ENCODE data around the gene EEPD1. TPM values are rescaled to one million over a fixed set of nuclear protein-coding genes. Genes with fewer than 3 reads are reported as not detected.
A peak's percentile ranks its signal among the peaks of the same experiment; 100 is the strongest.

EEPD1 gene
- total RNA-seq, 1 donor from 2014 or later, result 18.0 TPM

DNA sequence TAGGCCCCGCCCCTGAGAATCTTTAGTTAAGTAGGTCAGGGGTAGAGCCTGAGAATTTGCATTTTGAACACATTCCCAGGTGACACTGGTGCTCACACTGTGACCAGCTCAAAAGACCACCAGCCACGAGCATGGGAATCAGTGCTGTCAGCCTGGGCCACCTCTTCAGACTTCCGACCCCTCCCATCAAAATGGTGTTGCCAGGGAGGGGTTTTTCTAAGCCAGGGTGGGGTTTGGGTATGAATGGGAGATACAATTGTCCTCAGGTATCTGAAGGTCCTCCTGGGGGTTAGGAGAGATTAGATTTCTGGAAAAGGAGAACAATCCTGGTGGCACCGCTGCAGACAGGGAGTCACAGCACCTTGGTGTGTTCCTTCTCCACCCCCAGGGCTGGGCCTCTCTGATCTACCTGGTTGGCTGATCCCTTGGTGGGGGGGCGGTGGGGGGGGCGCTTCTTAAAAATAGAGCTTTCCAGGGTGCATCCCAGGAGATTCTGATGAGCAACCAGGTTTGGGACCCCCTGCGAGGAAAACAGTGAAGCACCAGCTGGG lies 125.1 kb downstream of the EEPD1 start:
- Mint-ChIP-seq H3K4me3 (no peak overlapping the region), H3K4me1 (peaks cover 49% of the 10 kb centered on the region), H3K9me3 (no peaks in the 10 kb centered on the region), H3K27ac (peak overlapping the region; percentile 94), H3K27me3 (ENCODE audit: low read depth) (no peaks in the 10 kb centered on the region), H3K36me3 (peaks cover 2% of the 10 kb centered on the region)
- DNase-seq (ENCODE audit: low spot score in 2 of 2, unreplicated experiment in 2 of 2), result peak in 1 of 2 experiments; percentile 28
- TF ChIP-seq, protein P1, sequence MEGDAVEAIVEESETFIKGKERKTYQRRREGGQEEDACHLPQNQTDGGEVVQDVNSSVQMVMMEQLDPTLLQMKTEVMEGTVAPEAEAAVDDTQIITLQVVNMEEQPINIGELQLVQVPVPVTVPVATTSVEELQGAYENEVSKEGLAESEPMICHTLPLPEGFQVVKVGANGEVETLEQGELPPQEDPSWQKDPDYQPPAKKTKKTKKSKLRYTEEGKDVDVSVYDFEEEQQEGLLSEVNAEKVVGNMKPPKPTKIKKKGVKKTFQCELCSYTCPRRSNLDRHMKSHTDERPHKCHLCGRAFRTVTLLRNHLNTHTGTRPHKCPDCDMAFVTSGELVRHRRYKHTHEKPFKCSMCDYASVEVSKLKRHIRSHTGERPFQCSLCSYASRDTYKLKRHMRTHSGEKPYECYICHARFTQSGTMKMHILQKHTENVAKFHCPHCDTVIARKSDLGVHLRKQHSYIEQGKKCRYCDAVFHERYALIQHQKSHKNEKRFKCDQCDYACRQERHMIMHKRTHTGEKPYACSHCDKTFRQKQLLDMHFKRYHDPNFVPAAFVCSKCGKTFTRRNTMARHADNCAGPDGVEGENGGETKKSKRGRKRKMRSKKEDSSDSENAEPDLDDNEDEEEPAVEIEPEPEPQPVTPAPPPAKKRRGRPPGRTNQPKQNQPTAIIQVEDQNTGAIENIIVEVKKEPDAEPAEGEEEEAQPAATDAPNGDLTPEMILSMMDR (IDR thresholded peaks at IDR 0.05; ENCODE audit: unreplicated experiment), result no peak

- H3K36me3 Mint-ChIP-seq, result peaks cover 2% of the 10 kb centered on the region
- peak overlapping the region; percentile 94 for H3K27ac Mint-ChIP-seq
- H3K27me3 Mint-ChIP-seq (ENCODE audit: low read depth), result no peaks in the 10 kb centered on the region
- H3K4me3 Mint-ChIP-seq, result peak overlapping the region; percentile 45
- TF ChIP-seq, protein P1 (IDR thresholded peaks at IDR 0.05; ENCODE audit: unreplicated experiment), result no peak
- H3K9me3 Mint-ChIP-seq, result no peaks in the 10 kb centered on the region
- peaks cover 44% of the 10 kb centered on the region for H3K4me1 Mint-ChIP-seq
- DNase-seq (ENCODE audit: low spot score in 2 of 2, unreplicated experiment in 2 of 2), result peak; percentile 51 to 65
Observed at GRCh38 chr7:36278620-36279172, 125.6 kb downstream of the EEPD1 start.

DNA sequence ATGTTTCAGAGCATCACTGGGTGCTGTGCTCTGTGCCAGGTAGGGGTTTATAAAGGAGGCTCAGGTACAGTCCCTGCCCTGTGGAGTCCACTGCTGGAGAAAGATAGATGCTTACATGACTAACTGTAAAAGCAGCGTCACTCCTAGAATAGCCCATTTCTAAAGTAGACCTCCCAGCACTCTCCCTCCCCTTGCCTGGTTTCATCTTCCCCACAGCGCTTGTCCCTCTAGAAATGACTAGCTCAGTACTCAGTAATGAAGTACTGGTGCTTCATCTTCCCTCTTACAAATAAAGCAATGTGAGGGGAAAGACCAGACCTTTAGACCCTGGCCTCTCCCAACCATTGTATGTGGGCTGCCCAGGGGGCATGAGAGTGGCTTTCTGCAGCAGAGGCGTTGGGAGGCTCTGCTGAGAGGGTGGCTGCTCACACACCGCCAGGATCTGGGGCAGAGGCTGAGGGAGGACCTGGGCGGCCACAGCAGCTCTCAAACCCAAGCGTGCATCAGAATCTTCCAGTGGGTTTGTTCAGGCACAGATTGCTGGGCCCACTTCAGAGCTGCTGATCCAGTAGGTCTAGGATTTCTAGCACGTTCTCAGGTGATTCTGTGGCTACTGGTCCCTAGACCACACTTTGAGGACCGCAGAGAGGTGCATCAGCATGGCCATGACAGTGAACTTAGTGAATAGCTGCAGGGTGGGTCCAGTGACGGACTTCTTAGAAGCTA lies 126.3 kb downstream of the EEPD1 start:
- DNase-seq (ENCODE audit: low spot score in 2 of 2, unreplicated experiment in 2 of 2), result no peak
- H3K9me3 Mint-ChIP-seq, result no peaks in the 10 kb centered on the region
- peak overlapping the region; percentile 94 for H3K27ac Mint-ChIP-seq
- TF ChIP-seq, protein P1 (IDR thresholded peaks at IDR 0.05; ENCODE audit: unreplicated experiment), result no peak
- no peak overlapping the region for H3K4me3 Mint-ChIP-seq
- H3K27me3 Mint-ChIP-seq (ENCODE audit: low read depth), result no peaks in the 10 kb centered on the region
- peaks cover 44% of the 10 kb centered on the region for H3K4me1 Mint-ChIP-seq
- H3K36me3 Mint-ChIP-seq, result peaks cover 2% of the 10 kb centered on the region

DNA sequence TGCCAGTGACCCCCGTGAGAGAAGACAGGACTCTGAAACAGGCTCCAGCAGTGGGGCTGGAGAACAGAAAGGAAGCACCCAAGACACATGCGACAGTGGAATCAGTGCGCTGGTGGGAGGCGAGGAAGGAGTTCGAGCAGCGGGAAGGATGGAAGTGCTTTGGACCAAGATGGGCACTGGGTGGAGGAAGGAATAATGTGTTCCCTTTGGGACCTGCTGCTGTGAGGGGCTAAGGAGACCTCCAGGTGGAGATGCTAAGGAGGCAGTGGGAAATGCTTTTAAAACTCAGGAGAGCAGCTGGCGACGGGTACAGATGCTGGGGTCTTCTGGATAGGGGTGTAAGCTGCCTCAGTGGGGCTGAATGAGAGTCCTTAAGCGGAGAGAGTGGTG lies 126.9 kb downstream of the EEPD1 start:
- TF ChIP-seq, protein P1 (IDR thresholded peaks at IDR 0.05; ENCODE audit: unreplicated experiment), result no peak
- no peaks in the 10 kb centered on the region for H3K27me3 Mint-ChIP-seq (ENCODE audit: low read depth)
- H3K4me1 Mint-ChIP-seq, result peaks cover 44% of the 10 kb centered on the region
- H3K9me3 Mint-ChIP-seq, result no peaks in the 10 kb centered on the region
- peak overlapping the region; percentile 94 for H3K27ac Mint-ChIP-seq
- no peak for DNase-seq (ENCODE audit: low spot score in 2 of 2, unreplicated experiment in 2 of 2)
- H3K36me3 Mint-ChIP-seq, result peaks cover 2% of the 10 kb centered on the region
- no peak overlapping the region for H3K4me3 Mint-ChIP-seq

DNA sequence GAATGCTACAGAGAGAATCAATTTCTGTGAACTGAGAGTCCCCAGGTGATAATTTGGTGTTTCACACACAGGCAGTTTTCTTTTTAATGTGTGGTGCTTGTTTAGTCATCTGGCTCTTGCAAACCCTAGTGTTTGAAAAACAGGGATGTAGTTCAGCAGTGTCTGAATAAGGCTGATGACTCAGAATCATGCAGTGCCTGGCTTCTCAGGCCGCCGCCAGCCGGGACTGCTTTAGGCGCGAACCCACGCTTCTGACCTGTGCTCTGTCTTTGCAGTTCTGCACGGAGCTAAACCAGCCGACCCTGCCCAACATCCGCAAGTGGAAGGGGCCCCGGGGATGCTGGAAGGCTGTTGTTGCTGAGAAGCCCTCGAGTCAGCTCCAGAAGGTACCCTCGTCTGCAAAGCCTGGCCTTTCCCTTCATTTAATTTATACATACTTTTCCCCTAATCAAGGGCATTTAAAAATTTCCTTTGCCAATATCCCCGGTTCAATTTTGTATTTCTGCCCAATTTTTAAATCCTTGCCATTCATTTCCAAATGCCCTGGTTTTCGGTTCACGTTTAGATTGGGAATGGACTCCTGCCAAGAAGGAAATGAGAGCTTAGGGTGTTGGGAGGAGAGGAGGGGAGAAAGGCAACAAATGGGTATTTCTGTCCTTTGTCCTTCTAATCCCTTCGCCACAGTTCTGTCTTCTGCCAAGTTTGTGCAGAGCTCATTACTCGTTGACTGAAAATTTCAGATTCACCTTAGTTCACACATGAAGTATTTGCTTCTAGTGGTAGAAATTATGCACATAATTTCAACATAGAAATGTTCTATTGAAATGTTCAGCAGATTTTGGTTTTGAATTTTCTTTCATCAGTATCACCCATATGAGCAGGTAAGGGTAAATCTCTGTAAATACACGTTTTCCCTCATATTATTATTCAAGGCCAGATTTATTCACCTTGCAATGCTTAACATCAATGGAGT lies 128.1 kb downstream of the EEPD1 start:
- Mint-ChIP-seq H3K27ac (peak overlapping the region; percentile 78), H3K27me3 (ENCODE audit: low read depth) (no peaks in the 10 kb centered on the region), H3K9me3 (no peaks in the 10 kb centered on the region), H3K4me3 (peak overlapping the region; percentile 4), H3K36me3 (no peaks in the 10 kb centered on the region), H3K4me1 (peaks cover 44% of the 10 kb centered on the region)
- DNase-seq (ENCODE audit: low spot score in 2 of 2, unreplicated experiment in 2 of 2), result no peak
- TF ChIP-seq, protein P1 (IDR thresholded peaks at IDR 0.05; ENCODE audit: unreplicated experiment), result no peak

Measured in mesothelial cell of epicardium (in vitro differentiated cells).